Activated naive CD8-positive, alpha-beta T cell treated with anti-CD3 and anti-CD28 coated beads, Interleukin-2, amount 50 U/mL, for 16 hours (primary cell): ENCODE measurements around the gene MC1R.
"Not testable (repeated sequence)": the region's sequence is repeated elsewhere in the genome, so short reads cannot be mapped to it uniquely, and the experiment has no call there.

ENCODE experiments used
- DNase-seq: peaks from one replicate; pipeline ENCODE4 v3.0.0-alpha.2; 2020; ENCODE audit warnings: low read depth, low spot score

MC1R gene

DNA sequence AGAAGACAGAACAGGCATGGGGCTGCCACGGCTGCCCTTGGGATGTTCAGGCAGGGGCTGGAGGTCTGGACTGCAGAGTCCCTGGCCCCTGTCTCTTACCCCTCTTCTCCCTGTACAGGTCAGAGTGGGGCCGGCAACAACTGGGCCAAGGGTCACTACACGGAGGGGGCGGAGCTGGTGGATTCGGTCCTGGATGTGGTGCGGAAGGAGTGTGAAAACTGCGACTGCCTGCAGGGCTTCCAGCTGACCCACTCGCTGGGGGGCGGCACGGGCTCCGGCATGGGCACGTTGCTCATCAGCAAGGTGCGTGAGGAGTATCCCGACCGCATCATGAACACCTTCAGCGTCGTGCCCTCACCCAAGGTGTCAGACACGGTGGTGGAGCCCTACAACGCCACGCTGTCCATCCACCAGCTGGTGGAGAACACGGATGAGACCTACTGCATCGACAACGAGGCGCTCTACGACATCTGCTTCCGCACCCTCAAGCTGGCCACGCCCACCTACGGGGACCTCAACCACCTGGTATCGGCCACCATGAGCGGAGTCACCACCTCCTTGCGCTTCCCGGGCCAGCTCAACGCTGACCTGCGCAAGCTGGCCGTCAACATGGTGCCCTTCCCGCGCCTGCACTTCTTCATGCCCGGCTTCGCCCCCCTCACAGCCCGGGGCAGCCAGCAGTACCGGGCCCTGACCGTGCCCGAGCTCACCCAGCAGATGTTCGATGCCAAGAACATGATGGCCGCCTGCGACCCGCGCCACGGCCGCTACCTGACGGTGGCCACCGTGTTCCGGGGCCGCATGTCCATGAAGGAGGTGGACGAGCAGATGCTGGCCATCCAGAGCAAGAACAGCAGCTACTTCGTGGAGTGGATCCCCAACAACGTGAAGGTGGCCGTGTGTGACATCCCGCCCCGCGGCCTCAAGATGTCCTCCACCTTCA lies 16.2 kb downstream of the MC1R start:
- DNase-seq: no peak

DNA sequence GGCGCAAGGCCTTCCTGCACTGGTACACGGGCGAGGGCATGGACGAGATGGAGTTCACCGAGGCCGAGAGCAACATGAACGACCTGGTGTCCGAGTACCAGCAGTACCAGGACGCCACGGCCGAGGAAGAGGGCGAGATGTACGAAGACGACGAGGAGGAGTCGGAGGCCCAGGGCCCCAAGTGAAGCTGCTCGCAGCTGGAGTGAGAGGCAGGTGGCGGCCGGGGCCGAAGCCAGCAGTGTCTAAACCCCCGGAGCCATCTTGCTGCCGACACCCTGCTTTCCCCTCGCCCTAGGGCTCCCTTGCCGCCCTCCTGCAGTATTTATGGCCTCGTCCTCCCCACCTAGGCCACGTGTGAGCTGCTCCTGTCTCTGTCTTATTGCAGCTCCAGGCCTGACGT lies 17.0 kb downstream of the MC1R start:
- not testable (repeated sequence) for DNase-seq

DNA sequence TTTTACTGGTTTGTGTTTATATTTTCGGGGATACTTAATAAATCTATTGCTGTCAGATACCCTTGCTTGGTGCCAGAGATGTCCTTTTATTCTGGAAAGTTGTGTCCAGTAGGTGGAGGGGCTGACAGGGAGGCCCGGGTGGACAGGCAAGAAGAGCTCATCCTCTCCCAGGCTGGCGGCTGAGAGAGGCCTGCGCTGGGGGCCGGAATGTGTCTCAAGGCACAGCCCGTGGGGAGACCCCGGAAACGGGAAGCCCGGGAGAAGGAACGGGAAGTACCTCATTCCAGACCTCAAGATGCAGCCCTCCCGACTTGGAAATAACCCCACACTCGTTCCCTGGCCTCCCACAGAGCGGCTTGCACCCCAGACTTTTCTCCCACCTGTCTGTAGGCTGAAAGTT lies 17.4 kb downstream of the MC1R start:
- DNase-seq: no peak

DNA sequence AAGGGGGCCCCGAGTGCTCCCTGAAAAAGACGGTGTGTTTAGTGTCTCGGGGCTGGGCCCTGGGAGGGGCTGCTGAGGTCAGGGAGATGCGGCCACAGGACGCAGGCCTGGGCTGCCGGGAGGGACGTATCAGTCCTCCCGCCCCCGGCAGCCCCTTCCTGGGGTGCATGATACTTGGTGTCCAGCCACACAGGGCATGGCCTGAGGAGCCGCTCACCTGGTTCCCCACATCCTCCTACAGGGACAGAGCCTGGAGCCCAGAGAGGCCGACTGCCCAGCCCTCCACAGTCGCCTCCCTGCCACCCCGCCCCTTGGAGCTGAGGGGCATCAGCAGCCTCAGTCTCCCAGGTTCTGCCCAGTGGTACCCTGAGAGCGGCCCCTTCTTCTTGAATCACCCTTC lies 17.8 kb downstream of the MC1R start:
- DNase-seq: no peak

DNA sequence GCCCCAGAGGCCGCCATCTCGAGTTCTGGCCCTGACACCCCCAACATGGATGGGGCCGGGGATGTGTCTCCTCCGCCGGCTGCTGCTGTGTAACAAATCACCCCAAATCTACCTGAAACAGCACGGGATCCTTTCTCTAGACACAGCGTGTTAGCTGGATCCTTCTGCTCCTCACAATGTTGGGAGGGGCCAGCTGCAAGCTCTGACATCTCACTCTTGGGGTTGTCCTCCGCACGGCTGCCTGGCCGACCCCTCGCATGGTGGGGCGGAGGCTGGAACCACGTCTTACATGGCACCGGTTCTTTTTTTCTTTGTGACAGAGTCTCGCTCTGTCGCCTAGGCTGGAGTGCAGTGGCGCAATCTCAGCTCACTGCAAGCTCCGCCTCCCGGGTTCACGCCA lies 18.3 kb downstream of the MC1R start:
- no peak for DNase-seq

DNA sequence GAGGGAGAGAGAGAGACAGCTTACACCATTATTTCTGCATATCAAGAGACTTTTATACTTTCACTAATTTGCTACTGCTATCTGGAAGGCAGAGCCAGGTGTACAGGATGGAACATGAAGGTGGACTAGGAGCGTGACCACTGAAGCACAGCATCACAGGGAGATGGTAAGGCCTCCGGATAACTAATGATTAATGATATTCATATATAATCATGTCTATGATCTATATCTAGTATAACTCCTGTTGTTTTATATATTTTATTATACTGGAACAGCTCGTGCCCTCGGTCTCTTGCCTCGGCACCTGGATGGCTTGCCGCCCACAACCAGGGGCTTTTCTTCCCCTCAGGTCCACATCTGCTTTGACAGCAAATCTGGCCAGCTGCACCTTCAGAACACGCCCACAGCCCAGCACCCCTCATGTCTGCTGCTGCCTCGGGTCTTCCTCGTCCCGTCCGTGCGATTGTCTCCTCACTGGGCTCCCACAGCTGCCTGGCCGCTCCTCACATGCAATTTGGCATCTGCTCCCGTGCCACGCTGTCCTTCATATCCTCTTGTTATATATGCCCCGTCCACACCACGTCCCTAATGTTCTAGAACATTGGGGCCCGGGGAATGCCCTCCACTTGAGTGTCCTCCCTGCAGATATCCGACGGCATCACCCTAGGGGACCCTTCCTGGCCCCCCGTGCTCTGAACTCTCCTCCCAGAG lies 19.7 kb downstream of the MC1R start:
- DNase-seq: no peak

DNA sequence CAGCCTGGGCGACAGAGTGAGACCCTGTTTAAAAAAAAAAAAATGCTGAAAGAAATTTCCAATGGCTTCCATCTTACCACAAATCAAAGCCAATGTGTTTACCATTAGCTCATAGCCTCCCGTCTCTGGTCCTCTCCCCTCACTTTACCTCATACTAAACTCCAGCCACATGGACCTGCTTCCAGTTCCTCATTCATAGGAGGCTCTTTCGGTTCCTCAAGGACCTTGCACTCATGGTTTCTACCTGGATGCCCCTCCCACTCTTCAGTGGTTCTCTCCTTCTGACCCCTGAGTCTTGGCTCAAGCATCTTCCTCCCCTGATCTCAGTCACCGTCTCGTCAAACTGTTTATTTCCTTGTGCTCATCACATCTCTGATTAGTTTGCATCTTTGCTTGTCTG lies 26.1 kb downstream of the MC1R start:
- no peak for DNase-seq

DNA sequence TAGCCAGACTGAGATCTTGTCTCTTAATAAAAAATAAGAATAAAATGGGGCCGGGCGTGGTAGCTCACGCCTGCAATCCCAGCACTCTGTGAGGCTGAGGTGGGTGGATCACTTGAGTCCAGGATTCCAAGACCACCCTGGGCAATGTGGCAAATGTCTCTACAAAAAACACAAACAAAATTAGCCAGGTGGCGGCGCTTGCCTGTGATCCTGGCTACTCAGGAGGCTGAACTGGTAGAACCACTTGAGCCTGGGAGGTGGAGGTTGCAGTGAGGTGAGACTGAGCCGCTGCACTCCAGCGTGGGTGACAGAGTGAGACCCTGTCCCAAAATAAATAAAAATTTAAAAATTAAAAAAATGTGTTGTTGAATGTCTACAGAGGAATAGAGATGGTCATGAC lies 27.0 kb downstream of the MC1R start:
- DNase-seq: no peak

DNA sequence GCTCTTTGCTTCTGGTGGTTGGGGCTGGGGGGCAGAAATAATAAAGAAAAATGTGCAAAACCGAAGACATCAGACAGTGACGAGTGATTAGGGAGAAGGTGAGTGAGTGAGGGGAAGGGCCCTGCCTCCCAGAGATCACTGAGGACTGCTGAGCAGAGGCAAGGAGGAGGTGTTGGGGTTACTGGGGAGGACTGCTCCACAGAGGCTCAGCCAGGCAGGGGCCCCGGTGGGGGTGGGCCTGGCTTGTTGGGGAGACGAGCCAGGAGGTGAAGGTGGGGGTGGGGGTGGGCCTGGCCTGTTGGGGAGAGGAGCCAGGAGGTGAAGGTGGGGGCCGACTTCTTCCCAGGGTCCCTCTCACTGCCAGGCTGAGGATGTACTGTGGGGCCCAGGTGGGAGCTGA lies 27.9 kb downstream of the MC1R start:
- DNase-seq: no peak

DNA sequence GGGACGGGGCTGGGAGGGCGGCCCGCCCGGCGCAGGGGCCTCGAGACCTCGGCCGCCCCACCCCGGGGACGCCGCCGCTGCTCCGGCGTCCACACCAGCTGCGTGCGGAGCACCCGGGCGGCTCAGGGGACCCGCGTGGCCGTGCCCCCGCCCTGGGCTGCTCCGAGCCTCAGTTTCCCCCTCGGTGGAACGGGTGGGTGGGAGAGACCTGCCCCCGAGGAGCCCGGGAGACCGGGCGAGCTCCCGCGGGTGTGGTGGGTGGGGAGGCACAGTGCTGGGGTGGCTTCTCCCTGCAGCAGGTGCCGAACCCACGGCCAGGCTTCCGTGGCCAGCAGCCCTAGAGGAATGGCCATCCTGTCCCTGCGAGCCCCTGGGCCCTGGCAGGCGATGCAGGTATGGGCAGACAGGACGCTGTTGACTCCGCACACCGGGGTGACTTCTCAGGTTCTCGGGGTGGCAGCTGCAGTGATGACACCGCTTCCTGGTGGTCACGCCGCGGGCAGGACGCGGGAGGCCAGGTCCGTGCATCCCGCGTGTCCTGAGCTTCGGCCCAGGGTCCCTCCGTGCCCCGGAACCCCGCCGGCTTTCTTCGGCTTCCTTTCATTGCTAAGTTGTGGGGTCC lies 30.6 kb downstream of the MC1R start:
- DNase-seq: no peak

DNA sequence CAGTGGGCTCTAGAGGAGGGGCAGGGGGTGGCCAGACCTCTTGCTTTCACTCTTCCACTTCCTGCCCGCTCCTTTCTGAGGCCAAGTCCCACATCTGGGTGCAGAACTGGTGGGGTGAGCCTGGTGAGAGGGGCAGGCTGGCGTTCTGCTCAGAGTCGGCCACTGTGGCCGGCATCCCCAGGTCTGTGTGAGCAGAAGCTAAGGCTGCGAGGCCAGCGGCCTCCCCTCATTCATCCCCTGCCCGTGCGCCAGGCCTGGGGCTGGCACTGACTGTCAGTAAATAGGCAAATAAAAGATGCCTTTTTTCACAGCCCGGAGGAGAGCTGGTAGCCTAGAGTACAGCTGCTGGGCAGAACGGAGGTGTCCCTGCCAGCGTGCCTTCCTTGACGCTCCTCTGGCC lies 31.1 kb downstream of the MC1R start:
- no peak for DNase-seq

DNA sequence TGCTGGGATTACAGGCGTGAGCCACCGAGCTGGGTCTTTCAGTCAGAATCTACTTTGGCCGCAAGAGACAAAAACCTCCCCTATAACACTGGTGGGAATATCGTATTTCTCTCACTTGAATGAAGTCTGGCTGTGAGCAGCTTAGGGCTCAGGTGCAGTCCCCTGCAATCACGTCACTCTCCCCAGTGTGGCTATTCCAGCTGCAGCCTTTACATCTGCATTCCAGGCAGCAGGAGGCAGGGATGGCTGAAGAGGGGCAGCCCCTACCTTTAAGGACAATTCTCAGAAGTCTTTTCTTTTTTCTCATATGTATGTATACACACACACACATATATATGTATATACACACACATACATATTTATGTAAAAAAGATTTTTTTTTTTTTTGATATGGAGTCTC lies 32.8 kb downstream of the MC1R start:
- no peak for DNase-seq

DNA sequence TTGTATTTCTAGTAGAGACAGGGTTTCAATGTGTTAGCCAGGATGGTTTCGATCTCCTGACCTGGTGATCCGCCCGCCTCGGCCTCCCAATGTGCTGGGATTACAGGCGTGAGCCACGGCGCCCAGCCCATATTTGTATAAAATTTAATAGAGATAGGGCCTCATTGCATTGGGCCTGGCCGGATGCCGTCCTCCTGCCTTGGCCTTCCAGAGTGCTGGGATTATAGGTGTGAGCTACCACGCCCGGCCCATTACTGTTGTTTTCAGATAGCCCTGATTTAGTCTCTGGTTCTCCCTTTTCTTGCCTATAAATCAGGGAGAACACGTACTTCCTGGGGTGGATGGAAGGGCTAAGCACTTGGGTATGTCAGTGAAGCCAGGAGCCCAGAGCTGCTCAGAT lies 33.4 kb downstream of the MC1R start:
- no peak for DNase-seq

DNA sequence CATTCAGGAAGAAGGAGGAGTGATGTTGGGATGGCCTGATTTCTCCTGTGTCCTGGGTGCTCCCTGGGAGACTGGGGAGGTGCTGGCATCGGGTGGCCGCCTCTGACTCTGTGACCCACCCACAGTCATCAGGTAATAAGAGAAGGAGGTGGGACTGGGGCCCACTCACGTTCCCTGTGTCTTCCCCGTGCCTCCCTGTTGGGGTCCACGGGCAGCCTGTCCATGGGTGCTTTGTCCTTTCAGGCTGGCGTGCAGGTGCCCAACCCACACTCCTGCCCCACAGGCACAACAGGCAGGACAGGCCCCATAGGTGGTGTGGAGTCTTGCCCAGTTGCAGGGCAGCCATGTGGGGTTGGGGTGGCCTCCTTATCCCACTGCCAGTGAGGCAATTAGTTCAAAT lies 33.9 kb downstream of the MC1R start:
- DNase-seq: no peak

DNA sequence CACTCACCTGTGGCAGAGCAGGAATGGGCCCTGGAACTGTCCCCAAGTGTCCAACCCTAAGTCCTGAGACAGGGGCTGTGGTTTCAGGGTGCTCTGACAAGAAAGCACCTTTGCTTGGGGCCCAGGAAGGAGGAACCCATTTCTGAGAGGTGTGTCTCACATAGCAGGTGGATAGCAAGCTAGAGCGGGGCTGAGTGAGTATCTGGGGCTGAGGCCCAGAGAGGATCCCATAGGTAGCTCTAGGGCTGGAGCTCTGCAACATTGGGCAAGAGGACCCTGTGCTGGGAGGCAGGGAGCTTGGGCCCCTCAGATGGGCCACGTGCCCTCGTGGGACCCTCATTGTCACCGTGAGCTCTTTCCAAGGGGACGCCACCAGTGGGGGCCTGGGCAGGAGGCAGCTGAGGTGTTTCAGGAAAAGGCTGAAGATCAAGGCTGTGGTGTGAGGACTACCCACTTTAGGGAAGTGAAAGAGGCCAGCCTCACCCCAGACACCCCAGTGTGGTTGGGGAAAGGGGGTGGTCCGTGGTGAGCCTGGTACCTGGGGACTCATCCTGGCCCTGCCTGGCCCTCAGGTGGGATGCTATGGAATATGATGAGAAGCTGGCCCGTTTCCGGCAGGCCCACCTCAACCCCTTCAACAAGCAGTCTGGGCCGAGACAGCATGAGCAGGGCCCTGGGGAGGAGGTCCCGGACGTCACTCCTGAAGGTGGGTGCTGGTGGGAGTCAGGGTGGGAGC lies 35.2 kb downstream of the MC1R start:
- no peak for DNase-seq

DNA sequence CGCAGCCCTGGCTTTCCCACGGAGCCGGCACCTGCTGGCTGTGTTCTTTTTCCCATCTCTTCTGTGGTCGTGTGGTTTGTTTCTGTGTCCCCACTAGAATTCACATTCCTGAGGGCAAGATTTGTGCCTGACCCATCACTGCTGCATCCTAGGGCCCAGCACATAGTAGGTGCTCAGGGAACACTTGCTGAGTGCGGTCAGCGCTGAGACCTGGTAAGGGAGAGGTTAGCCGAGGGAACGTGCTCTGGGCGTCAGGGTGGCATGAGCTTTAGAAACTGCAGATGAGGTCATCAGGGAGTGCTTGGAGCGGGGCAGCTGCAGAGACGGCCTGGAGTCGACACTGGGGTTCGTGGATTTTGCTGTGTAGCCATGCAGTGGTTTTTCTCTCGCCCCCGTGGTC lies 35.8 kb downstream of the MC1R start:
- DNase-seq: no peak

DNA sequence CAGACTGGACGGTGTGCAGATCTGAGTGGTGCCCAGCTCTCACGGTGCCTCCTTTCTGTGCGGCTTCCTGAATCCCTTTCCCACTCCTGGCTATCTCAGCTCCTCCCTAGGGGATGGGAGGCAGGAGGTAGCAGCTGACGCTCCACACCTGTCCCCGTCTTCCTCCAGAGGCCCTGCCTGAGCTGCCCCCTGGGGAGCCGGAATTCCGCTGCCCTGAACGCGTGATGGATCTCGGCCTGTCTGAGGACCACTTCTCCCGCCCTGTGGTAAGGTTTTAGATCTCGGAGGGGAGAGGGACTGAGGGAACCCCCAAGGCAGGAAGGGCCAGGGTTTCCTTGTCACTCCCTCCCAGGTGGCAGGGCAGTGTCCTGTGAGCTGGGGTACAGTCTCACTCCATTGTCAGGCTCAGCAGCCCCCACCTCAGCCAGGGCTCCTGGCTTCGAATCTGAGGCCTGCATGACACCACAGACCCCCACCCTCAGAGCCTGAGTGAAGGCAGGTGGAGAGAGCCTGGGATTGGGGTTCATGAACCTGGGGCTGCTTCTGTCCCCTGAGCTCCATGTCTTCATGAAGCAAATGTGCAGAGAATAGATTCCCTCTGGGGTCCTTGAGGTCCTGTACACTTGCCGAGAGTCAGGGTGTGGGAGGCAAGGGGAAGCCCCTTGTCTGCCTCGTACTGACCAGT lies 36.5 kb downstream of the MC1R start:
- no peak for DNase-seq

DNA sequence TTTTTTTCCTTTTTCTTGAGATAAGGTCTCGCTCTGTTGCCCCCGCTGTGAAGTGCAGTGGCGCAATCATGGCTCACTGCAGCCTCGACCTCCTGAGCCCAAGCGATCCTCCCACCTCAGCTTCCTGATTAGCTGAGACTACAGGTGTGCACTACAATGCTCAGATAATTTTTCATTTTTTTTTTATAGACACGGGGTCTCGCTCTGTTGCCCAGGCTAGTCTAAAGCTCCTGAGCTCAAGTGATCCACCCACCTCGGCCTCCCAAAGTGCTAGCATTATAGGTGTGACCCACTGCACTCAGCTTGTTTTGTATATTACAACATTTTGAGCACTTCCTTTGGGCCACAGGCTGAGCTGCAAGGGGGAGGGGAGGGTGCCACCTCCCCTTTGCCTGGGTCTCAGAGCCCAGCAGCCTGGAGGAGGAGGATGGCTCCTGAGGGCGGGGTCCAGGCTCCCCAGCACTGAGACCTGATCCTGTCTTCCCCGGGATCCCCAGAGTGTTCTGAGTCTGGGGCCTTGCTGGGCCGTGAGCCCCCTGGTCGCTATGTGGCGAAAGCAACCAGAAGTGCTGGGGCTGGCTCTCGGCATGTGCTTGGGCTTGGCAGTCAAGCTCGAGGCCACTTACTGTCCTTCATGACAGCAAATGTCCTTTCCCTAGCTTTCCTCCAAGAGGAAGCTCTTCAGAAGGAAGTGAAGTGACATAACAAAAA lies 38.0 kb downstream of the MC1R start:
- DNase-seq: no peak

DNA sequence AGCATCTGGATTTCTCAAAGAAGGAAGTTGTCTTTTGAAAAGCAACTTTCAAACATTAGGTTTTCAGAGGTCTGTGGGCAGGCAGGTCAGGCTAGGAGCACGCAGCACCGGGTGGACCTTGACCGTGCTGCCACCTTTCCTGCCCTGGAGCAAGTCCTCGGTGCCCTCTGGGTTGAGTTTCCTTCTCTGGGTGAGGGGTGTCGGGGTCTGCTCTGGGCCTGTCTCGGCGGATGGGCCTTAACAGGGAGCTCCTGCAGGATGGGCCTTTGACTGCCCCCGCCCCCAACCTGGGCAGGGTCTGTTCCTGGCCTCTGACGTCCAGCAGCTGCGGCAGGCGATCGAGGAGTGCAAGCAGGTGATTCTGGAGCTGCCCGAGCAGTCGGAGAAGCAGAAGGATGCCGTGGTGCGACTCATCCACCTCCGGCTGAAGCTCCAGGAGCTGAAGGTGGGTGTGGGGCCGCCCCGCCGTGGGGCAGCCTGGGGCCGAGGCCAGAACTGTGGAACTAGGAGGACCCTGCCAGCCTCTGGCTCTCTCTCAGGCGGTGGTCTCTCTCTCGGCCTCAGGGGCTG lies 38.6 kb downstream of the MC1R start:
- no peak for DNase-seq

DNA sequence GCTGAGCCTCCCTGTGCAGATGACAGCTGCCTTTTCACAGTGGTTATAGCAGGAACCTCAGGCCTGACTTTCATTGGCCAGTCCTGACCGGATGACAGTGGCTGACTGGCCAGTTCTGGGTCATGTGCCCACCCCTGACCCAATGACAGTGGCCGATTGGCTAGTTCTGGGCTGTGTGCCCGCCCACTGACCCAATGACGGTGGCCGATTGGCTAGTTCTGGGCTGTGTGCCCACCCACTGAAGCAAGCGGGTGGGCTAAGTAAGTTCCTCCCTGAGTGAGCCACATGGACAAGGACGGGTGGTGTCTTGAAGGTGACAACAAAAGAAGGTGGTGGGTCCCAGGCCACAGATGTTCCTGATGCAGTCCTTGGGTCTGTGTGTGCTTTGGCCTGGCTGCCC lies 39.4 kb downstream of the MC1R start:
- no peak for DNase-seq
